ENCODE results near the gene NAV2.

DNA sequence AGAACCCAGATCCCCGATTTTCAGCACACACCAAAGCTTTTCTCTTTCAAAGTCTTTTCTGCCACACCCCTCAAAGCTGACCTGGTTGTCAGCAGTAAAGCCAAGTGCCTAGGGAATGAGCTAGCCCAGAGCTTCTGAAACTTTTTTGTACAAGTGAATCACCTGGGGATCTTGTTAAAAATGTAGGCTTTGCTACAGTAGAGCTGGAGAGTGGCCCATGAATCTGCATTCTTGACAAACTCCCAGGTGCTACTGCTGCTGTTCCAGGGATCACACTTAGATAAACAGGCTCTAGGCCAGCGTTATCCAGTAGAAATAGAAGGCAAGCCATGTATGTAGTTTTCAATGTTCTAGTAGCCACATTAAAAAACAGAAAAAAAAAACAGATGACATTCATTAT, 21.8 kb upstream of the NAV2 start:
- TF ChIP-seq, protein P1, sequence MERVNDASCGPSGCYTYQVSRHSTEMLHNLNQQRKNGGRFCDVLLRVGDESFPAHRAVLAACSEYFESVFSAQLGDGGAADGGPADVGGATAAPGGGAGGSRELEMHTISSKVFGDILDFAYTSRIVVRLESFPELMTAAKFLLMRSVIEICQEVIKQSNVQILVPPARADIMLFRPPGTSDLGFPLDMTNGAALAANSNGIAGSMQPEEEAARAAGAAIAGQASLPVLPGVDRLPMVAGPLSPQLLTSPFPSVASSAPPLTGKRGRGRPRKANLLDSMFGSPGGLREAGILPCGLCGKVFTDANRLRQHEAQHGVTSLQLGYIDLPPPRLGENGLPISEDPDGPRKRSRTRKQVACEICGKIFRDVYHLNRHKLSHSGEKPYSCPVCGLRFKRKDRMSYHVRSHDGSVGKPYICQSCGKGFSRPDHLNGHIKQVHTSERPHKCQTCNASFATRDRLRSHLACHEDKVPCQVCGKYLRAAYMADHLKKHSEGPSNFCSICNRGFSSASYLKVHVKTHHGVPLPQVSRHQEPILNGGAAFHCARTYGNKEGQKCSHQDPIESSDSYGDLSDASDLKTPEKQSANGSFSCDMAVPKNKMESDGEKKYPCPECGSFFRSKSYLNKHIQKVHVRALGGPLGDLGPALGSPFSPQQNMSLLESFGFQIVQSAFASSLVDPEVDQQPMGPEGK (CRISPR knock-in tag; IDR thresholded peaks at IDR 0.05; ENCODE audit: borderline replicate concordance): no peak
- no peak for TF ChIP-seq ZFP30 (CRISPR knock-in tag; IDR thresholded peaks at IDR 0.05)
- no peak for TF ChIP-seq SNAI2 (CRISPR knock-in tag; IDR thresholded peaks at IDR 0.05)
- no peak for TF ChIP-seq ZNF565 (CRISPR knock-in tag; conservative IDR thresholded peaks at IDR 0.05; ENCODE audit: low read depth)
- TF ChIP-seq ARNTL (CRISPR knock-in tag; IDR thresholded peaks at IDR 0.05; ENCODE audit: borderline replicate concordance, low read depth): no peak

All from SK-N-SH treated with all-trans-retinoic acid at 6 μM for 48 hours (cell line).